A549 (cell line): ENCODE data around the gene FPR2. TPM values are rescaled to one million over a fixed set of nuclear protein-coding genes. Genes with fewer than 3 reads are reported as not detected.

Experiments used
- ATAC-seq, 2 experiments: fragments of 200-7000 bp in 1 of 2; fragments of >200 bp in 1 of 2; cut with Nextera tagmentation in 1 of 2; cut with Tn5 transposase in 1 of 2; 3 replicates each; pipeline versions ENCODE4 v1.8.0 to v1.9.1; 2018 to 2020; ENCODE audit warnings: mild to moderate bottlenecking in 1 of 2, moderate library complexity in 1 of 2
- CTCF ChIA-PET: fragments of 300-600 bp; sonication (Branson Sonifier 250); formaldehyde crosslinking; extraction: SDS; loops from one replicate; lab custom pipeline; 2021; ENCODE audit warnings: antibody characterized with exemption, inconsistent platforms; lab: Yijun Ruan, JAX
- POLR2A ChIA-PET: fragments of 350-600 bp; formaldehyde crosslinking; extraction: SDS; loops from one replicate; lab custom pipeline; 2021; ENCODE audit warnings: antibody characterized with exemption, inconsistent platforms; lab: Yijun Ruan, JAX
- DNase-seq, 2 experiments: peaks; one replicate each; pipeline versions ENCODE4 v3.0.0 to v3.0.0-alpha.2; 2011 to 2016; ENCODE audit warnings: low read depth in 1 of 2, low spot score in 1 of 2
- FAIRE-seq: peaks from 2 replicates; lab custom pipeline; 2011; peaks lifted over from hg19 to GRCh38; lab: Jason Lieb, UNC
- H3K27ac ChIP-seq, 2 experiments: fragments of >200 bp; sonication (Bioruptor Twin); formaldehyde crosslinking; 3 replicates each; pipeline ENCODE4 v1.5.1; 2016 to 2017
- H3K4me1 ChIP-seq: fragments of >200 bp; sonication (Bioruptor Twin); formaldehyde crosslinking; 3 replicates; pipeline ENCODE4 v1.6.1; 2016
- H3K4me2 ChIP-seq: fragments of >200 bp; sonication (Bioruptor Twin); formaldehyde crosslinking; 3 replicates; pipeline ENCODE4 v1.6.1; 2016
- H3K4me3 ChIP-seq: fragments of >200 bp; sonication (Bioruptor Twin); formaldehyde crosslinking; 3 replicates; pipeline ENCODE4 v1.5.1; 2016
- H3K9me3 ChIP-seq: fragments of >200 bp; sonication (Bioruptor Twin); formaldehyde crosslinking; 3 replicates; pipeline ENCODE4 v1.6.1; 2016
- BHLHE40 ChIP-seq: IDR thresholded peaks from 2 replicates; pipeline ENCODE4 v1.6.1; 2012; ENCODE audit warnings: low read depth, low read length, inconsistent platforms
- CEBPB ChIP-seq, 2 experiments: fragments of >200 bp in 1 of 2; sonication (Bioruptor Twin) in 1 of 2; formaldehyde crosslinking in 1 of 2; IDR thresholded peaks; 2 replicates each; pipeline ENCODE4 v1.6.1; 2012 to 2016
- CHD4 ChIP-seq: fragments of 200-600 bp; sonication (generic); IDR thresholded peaks from 2 replicates; pipeline ENCODE4 v1.6.1; 2016; ENCODE audit warnings: antibody characterized with exemption, mild to moderate bottlenecking, borderline replicate concordance
- GATA3 ChIP-seq: IDR thresholded peaks from 2 replicates; pipeline ENCODE4 v1.6.1; 2012; ENCODE audit warnings: borderline replicate concordance
- HDAC2 ChIP-seq: fragments of 200-600 bp; sonication (generic); IDR thresholded peaks from 2 replicates; pipeline ENCODE4 v1.6.1; 2016
- HEYL ChIP-seq: fragments of 250-450 bp; sonication (Bioruptor Pico); IDR thresholded peaks from 2 replicates; pipeline ENCODE4 v1.8.0; 2021; ENCODE audit warnings: mild to moderate bottlenecking, moderate library complexity
- HMGXB4 ChIP-seq: fragments of 250-450 bp; sonication (Bioruptor Pico); IDR thresholded peaks from 2 replicates; pipeline ENCODE4 v1.5.0; 2021; ENCODE audit warnings: mild to moderate bottlenecking, moderate library complexity, borderline replicate concordance
- MAX ChIP-seq: IDR thresholded peaks from 2 replicates; pipeline ENCODE4 v1.6.1; 2012
- NFE2L2 ChIP-seq: fragments of 150-350 bp; conservative IDR thresholded peaks from 2 replicates; pipeline ENCODE4 v1.6.1; 2014; ENCODE audit warnings: low read length
- PBX3 ChIP-seq: IDR thresholded peaks from 2 replicates; pipeline ENCODE4 v1.6.1; 2012
- POLR2AphosphoS2 ChIP-seq: conservative IDR thresholded peaks from 2 replicates; pipeline ENCODE4 v1.6.1; 2012; ENCODE audit warnings: low read length, improper control_type of control experiment, inconsistent platforms
- RAD21 ChIP-seq, 2 experiments: fragments of >200 bp in 1 of 2; sonication (Bioruptor Twin) in 1 of 2; formaldehyde crosslinking in 1 of 2; IDR thresholded peaks in 1 of 2; conservative IDR thresholded peaks in 1 of 2; 2 replicates in 1 of 2; 3 replicates in 1 of 2; pipeline ENCODE4 v1.6.1; 2012 to 2018; ENCODE audit warnings: inconsistent platforms in 1 of 2
- RCOR1 ChIP-seq: fragments of 150-350 bp; IDR thresholded peaks from 2 replicates; pipeline ENCODE4 v1.6.1; 2014; ENCODE audit warnings: antibody characterized with exemption, low read length, low read depth
- SMC3 ChIP-seq: fragments of >200 bp; sonication (Bioruptor Twin); formaldehyde crosslinking; IDR thresholded peaks from 3 replicates; pipeline ENCODE4 v1.6.1; 2018; ENCODE audit warnings: inconsistent platforms
- TP53 ChIP-seq: fragments of 250-450 bp; sonication (Bioruptor Pico); IDR thresholded peaks from 2 replicates; pipeline ENCODE4 v1.5.0; 2021; ENCODE audit warnings: mild to moderate bottlenecking, moderate library complexity
- ZC3H11A ChIP-seq: fragments of 450-650 bp; IDR thresholded peaks from 2 replicates; pipeline ENCODE4 v1.6.1; 2014; ENCODE audit warnings: antibody characterized with exemption, mild to moderate bottlenecking
- WGBS: methylation state at CpG from one replicate; pipeline ENCODE4 v1.1.6; 2017; ENCODE audit errors: missing lambda C conversion rate; 5-methylcytosine and 5-hydroxymethylcytosine counted together
- polyA plus RNA-seq, 4 experiments: library from polyadenylated mRNA; depleted of rRNA in 3 of 4; stranded (reverse); fragments of >200 nt; fragmentation: RNase III in 1 of 4; extraction: RNeasy Plus Mini Kit Qiagen cat#74134 plus additional on column Dnase treatment in 1 of 4; gene quantifications; 2 replicates in 3 of 4; 3 replicates in 1 of 4; pipeline ENCODE4 v1.2.3, GENCODE V29; 2011 to 2017
- TF ChIP-seq, protein P1 (sequence below): fragments of >200 bp; sonication (Bioruptor Twin); formaldehyde crosslinking; IDR thresholded peaks from 3 replicates; pipeline ENCODE4 v1.5.1; 2016

FPR2 gene
- polyA plus RNA-seq, 2 of the 4 experiments (the other 2 are of a cell fraction) = not detected

GRCh38 chr19:51711702-51712101 lies 49.3 kb upstream of the FPR2 start:
- H3K9me3 ChIP-seq = peaks cover 8% of the 10 kb centered on the region; the same call in 1 of the 3 replicates
- CTCF ChIA-PET = interaction anchor here (1.1 to 1.5 kb wide), 2 partner anchors 13 to 66 kb away, joined by 4 to 5 read pairs; no protein-coding TSS in a partner anchor
- DNase-seq (no peak), ATAC-seq (no peak), FAIRE-seq (no peak)
- no peak overlapping the region for H3K27ac ChIP-seq
- H3K4me3 ChIP-seq = no peak overlapping the region
- WGBS = 67% methylated on average over 1 of the region's 1 CpG
- no peak for TF ChIP-seq HMGXB4
- H3K4me2 ChIP-seq = no peak overlapping the region
- POLR2A ChIA-PET = no interaction called here
- no peaks in the 10 kb centered on the region for H3K4me1 ChIP-seq

GRCh38 chr19:51712461-51713081 lies 48.4 kb upstream of the FPR2 start:
- ChIA-PET CTCF (interaction anchor here (0.7 to 1.5 kb wide), 3 partner anchors 12 to 525 kb away, joined by 3 to 5 read pairs (median 3); no protein-coding TSS in a partner anchor), POLR2A (no interaction called here)
- WGBS = 42% methylated on average over 9 of the region's 9 CpGs
- FAIRE-seq (no peak), ATAC-seq (peak; percentile 56 to 59), DNase-seq (peak; percentile 59 to 83)
- Histone ChIP-seq H3K4me2 (no peak overlapping the region), H3K4me1 (no peaks in the 10 kb centered on the region), H3K27ac (no peak overlapping the region), H3K9me3 (peaks cover 8% of the 10 kb centered on the region; the same call in 1 of the 3 replicates), H3K4me3 (no peak overlapping the region)
- TF ChIP-seq SMC3 = peak; percentile 34; the same call in 1 of the 3 replicates
- TF ChIP-seq, protein P1, sequence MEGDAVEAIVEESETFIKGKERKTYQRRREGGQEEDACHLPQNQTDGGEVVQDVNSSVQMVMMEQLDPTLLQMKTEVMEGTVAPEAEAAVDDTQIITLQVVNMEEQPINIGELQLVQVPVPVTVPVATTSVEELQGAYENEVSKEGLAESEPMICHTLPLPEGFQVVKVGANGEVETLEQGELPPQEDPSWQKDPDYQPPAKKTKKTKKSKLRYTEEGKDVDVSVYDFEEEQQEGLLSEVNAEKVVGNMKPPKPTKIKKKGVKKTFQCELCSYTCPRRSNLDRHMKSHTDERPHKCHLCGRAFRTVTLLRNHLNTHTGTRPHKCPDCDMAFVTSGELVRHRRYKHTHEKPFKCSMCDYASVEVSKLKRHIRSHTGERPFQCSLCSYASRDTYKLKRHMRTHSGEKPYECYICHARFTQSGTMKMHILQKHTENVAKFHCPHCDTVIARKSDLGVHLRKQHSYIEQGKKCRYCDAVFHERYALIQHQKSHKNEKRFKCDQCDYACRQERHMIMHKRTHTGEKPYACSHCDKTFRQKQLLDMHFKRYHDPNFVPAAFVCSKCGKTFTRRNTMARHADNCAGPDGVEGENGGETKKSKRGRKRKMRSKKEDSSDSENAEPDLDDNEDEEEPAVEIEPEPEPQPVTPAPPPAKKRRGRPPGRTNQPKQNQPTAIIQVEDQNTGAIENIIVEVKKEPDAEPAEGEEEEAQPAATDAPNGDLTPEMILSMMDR = peak; percentile 30
- TF ChIP-seq CEBPB (IDR thresholded peaks at IDR 0.05) = peak; percentile 9 to 18; a peak in 2 of 4 replicates
- no peak for TF ChIP-seq GATA3
- no peak for TF ChIP-seq PBX3
- TF ChIP-seq TP53 = no peak
- no peak for TF ChIP-seq HDAC2
- TF ChIP-seq POLR2AphosphoS2 = peak; percentile 75; the same call in 1 of the 2 replicates
- TF ChIP-seq CHD4 = no peak
- no peak for TF ChIP-seq ZC3H11A
- no peak for TF ChIP-seq MAX
- TF ChIP-seq RAD21 (conservative IDR thresholded peaks at IDR 0.05 in 1 of 2, IDR thresholded peaks at IDR 0.05 in 1 of 2) = peak; percentile 25 to 27; a peak in 2 of 5 replicates
- TF ChIP-seq HEYL = no peak
- TF ChIP-seq BHLHE40 = no peak
- no peak for TF ChIP-seq NFE2L2
- TF ChIP-seq RCOR1 = no peak
